HEK293T (cell line): ENCODE results near the gene NGEF.

Experiments used
- CTCF ChIA-PET: fragments of 350-600 bp; formaldehyde crosslinking; extraction: SDS; loops from one replicate; lab custom pipeline; 2021; ENCODE audit warnings: antibody characterized with exemption, inconsistent platforms; lab: Yijun Ruan, JAX
- POLR2A ChIA-PET: fragments of 350-600 bp; formaldehyde crosslinking; extraction: SDS; loops from one replicate; lab custom pipeline; 2020; ENCODE audit warnings: antibody characterized with exemption, inconsistent platforms; lab: Yijun Ruan, JAX
- DNase-seq: peaks from one replicate; pipeline ENCODE4 v3.0.0; 2012; ENCODE audit warnings: mixed read lengths; ENCODE audit errors: extremely low spot score
- ARNT ChIP-seq: fragments of 450-650 bp; IDR thresholded peaks from 2 replicates; pipeline ENCODE4 v1.6.1; 2017; ENCODE audit warnings: mild to moderate bottlenecking
- BHLHE40 ChIP-seq: fragments of 450-650 bp; IDR thresholded peaks from 2 replicates; pipeline ENCODE4 v1.6.1; 2016; ENCODE audit warnings: mild to moderate bottlenecking, moderate library complexity, borderline replicate concordance
- CTBP1 ChIP-seq: fragments of 450-650 bp; IDR thresholded peaks from 2 replicates; pipeline ENCODE4 v1.6.1; 2016; ENCODE audit warnings: borderline replicate concordance
- ELF4 ChIP-seq: fragments of 450-650 bp; IDR thresholded peaks from 2 replicates; pipeline ENCODE4 v1.6.1; 2017; ENCODE audit warnings: antibody characterized with exemption
- FOXA1 ChIP-seq: fragments of 450-650 bp; IDR thresholded peaks from 2 replicates; pipeline ENCODE4 v1.6.1; 2016; ENCODE audit warnings: mild to moderate bottlenecking
- FOXK2 ChIP-seq: fragments of 450-650 bp; IDR thresholded peaks from 2 replicates; pipeline ENCODE4 v1.6.1; 2016; ENCODE audit warnings: mild to moderate bottlenecking
- FOXM1 ChIP-seq: fragments of 450-650 bp; IDR thresholded peaks from 2 replicates; pipeline ENCODE4 v1.6.1; 2017; ENCODE audit warnings: mild to moderate bottlenecking, borderline replicate concordance
- HDGF ChIP-seq: fragments of 450-650 bp; IDR thresholded peaks from 2 replicates; pipeline ENCODE4 v1.6.1; 2017; ENCODE audit warnings: antibody characterized with exemption, borderline replicate concordance
- L3MBTL2 ChIP-seq: fragments of 450-650 bp; conservative IDR thresholded peaks from 2 replicates; pipeline ENCODE4 v1.6.1; 2016; ENCODE audit warnings: mild to moderate bottlenecking
- LEF1 ChIP-seq: fragments of 450-650 bp; IDR thresholded peaks from 2 replicates; pipeline ENCODE4 v1.6.1; 2017; ENCODE audit warnings: mild to moderate bottlenecking, borderline replicate concordance
- NFRKB ChIP-seq: fragments of 450-650 bp; IDR thresholded peaks from 2 replicates; pipeline ENCODE4 v1.6.1; 2016; ENCODE audit warnings: mild to moderate bottlenecking, moderate library complexity
- PKNOX1 ChIP-seq: fragments of 450-650 bp; IDR thresholded peaks from 2 replicates; pipeline ENCODE4 v1.6.1; 2016
- SP1 ChIP-seq: fragments of 450-650 bp; IDR thresholded peaks from 2 replicates; pipeline ENCODE4 v1.6.1; 2017
- SUZ12 ChIP-seq: fragments of 450-650 bp; IDR thresholded peaks from 2 replicates; pipeline ENCODE4 v1.6.1; 2016; ENCODE audit warnings: mild to moderate bottlenecking
- TARDBP ChIP-seq: fragments of 450-650 bp; IDR thresholded peaks from 2 replicates; pipeline ENCODE4 v1.6.1; 2016
- ZNF384 ChIP-seq: fragments of 450-650 bp; IDR thresholded peaks from 2 replicates; pipeline ENCODE4 v1.6.1; 2016

NGEF gene, protein sequence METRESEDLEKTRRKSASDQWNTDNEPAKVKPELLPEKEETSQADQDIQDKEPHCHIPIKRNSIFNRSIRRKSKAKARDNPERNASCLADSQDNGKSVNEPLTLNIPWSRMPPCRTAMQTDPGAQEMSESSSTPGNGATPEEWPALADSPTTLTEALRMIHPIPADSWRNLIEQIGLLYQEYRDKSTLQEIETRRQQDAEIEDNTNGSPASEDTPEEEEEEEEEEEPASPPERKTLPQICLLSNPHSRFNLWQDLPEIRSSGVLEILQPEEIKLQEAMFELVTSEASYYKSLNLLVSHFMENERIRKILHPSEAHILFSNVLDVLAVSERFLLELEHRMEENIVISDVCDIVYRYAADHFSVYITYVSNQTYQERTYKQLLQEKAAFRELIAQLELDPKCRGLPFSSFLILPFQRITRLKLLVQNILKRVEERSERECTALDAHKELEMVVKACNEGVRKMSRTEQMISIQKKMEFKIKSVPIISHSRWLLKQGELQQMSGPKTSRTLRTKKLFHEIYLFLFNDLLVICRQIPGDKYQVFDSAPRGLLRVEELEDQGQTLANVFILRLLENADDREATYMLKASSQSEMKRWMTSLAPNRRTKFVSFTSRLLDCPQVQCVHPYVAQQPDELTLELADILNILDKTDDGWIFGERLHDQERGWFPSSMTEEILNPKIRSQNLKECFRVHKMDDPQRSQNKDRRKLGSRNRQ

GRCh38 chr2:233013027-233013461 lies at the start of gene NGEF:
TSS of gene NGEF (minus strand) at chr2:233013256. CDS start at chr2:232974890, 38,366 bp downstream.
- ChIA-PET POLR2A (no interaction called here), CTCF (no interaction called here)
- no peak for DNase-seq

GRCh38 chr2:233062451-233062850 lies 49.4 kb upstream of the NGEF start:
- TF ChIP-seq FOXA1 (no peak), HDGF (no peak), CTBP1 (no peak), BHLHE40 (no peak), PKNOX1 (no peak), TARDBP (no peak), ARNT (no peak), ELF4 (no peak), ZNF384 (no peak), FOXK2 (no peak), SP1 (no peak), SUZ12 (no peak), FOXM1 (no peak), L3MBTL2 (no peak)
- DNase-seq, result no peak
- ChIA-PET POLR2A (interaction anchor here (0.6 kb wide), 1 partner anchor 18 kb away, joined by 3 read pairs; no protein-coding TSS in a partner anchor), CTCF (interaction anchor here (0.6 kb wide), 1 partner anchor 928 kb away, joined by 3 read pairs; no protein-coding TSS in a partner anchor)

More at GRCh38 chr2:233013027-233013461, at the start of gene NGEF:
- TF ChIP-seq CTBP1 (no peak), FOXM1 (no peak), FOXA1 (no peak), PKNOX1 (no peak), BHLHE40 (no peak), SUZ12 (no peak), SP1 (no peak), ARNT (no peak), NFRKB (no peak), LEF1 (no peak), ELF4 (no peak), ZNF384 (no peak), FOXK2 (no peak)

DNA sequence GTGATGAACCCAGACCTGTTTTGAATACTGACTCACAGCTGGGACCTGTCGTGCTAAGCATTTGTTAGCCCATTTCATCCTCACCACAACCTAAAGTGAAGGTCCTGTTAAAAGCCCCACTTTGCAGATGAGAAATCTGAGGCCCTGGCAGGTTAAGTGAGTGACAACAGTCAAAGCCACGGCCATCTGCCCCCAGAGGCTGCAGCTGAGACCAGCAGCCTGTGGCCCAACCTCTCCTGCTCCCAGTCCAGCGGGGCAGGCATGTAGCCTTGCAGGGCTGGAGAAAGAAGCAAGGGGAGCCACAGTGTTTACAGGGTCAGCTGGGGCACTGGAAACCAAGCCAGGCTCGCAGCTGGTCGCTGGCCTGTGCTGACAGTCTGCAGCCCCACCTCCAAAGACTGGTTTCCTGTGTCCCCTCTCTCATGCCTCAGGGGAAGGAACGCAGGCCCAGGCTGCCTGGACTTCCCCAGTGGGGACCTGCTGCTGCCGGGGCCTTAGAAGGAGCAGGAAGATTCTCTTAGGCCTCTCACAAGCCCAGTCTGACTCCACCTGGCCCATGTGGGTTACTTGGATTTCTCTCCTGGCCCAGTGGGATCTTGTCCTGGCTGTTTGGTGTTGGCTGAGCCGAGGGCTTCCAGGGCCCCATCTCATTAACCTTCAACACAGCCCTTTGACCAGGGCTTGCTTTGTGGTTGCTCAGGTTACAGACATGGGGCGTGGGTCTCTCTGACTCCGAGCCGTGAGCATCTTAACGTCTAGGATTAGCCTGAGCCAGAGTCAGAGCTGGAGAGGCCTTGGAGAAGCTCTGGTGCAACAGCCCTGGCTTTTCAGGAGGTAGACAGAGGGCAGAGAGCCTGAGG lies 48.8 kb upstream of the NGEF start:
- no peak for DNase-seq
- TF ChIP-seq NFRKB (no peak), CTBP1 (no peak), LEF1 (no peak), SUZ12 (no peak), SP1 (no peak), FOXA1 (no peak), L3MBTL2 (no peak), FOXM1 (no peak), TARDBP (no peak), PKNOX1 (no peak), BHLHE40 (no peak), ELF4 (no peak), HDGF (no peak), ARNT (no peak), ZNF384 (no peak)
- CTCF ChIA-PET, result interaction anchor here (0.6 kb wide), 1 partner anchor 928 kb away, joined by 3 read pairs; no protein-coding TSS in a partner anchor
- POLR2A ChIA-PET, result interaction anchor here (0.6 kb wide), 1 partner anchor 17 kb away, joined by 3 read pairs; no protein-coding TSS in a partner anchor

DNA sequence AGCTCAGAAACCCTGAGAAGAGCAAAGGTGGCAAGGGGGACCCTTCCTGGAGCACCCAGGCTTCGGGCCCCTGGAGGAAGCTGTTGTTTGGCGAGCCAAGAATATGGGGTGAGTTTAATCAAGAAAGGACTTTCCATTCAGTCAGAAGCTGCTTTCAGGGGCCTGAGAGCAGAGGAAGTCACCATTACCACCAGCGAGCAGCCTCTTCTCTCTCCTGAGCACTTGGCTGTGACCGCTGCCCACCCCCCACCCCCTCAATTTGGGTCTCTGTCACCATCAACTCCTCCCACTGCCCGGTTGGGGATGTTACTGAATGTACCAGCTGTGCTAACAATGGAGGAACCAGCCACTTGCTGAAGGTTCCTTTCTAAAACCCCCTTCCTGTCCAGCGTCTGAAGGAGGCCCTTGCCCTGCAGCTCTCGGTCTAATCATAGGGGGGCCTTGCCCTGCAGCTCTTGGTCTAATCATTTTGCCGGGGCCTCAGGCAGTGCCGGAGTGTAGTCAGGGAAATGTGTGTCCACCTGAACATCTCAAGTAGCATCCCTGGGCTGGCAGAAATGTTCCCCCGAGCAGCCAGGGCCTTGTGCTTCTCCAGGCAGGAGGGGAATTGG lies 48.0 kb upstream of the NGEF start:
- TF ChIP-seq ZNF384 (no peak), FOXM1 (no peak), ARNT (no peak), FOXA1 (no peak), LEF1 (no peak), SP1 (no peak), NFRKB (no peak), SUZ12 (no peak), TARDBP (no peak), HDGF (no peak), ELF4 (no peak), PKNOX1 (no peak), BHLHE40 (no peak), CTBP1 (no peak), FOXK2 (no peak), L3MBTL2 (no peak)
- CTCF ChIA-PET, result no interaction called here
- POLR2A ChIA-PET, result no interaction called here
- no peak for DNase-seq
